GM21528 (cell line): ENCODE data around the gene CLEC20A.

Experiments
- ATAC-seq: cut with Tn5 transposase; IDR thresholded peaks from one replicate; pipeline ENCODE4 v1.9.1; 2021; ENCODE audit warnings: mild to moderate bottlenecking, moderate library complexity; ENCODE audit not compliant: unreplicated experiment, low FRiP score

The CLEC20A gene

GRCh38 chr1:178500936-178501554 lies 4.3 kb upstream of the CLEC20A start:
- no peak for ATAC-seq

- ATAC-seq = no peak
These were observed 3.5 kb upstream of the CLEC20A start for GRCh38 chr1:178500091-178500770.

- no peak for ATAC-seq
These were observed 2.3 kb upstream of the CLEC20A start for GRCh38 chr1:178498896-178499675.

- no peak for ATAC-seq
These were observed 1.2 kb upstream of the CLEC20A start for GRCh38 chr1:178497903-178498478.

- no peak for ATAC-seq
These were observed 889 bp downstream of the CLEC20A start for GRCh38 chr1:178495741-178496409.

- no peak for ATAC-seq
These were observed 1.6 kb downstream of the CLEC20A start for GRCh38 chr1:178495158-178495557.

GRCh38 chr1:178494569-178494971 lies 2.2 kb downstream of the CLEC20A start:
- no peak for ATAC-seq

GRCh38 chr1:178493301-178493741 lies 3.4 kb downstream of the CLEC20A start:
- no peak for ATAC-seq

GRCh38 chr1:178492341-178492740 lies 4.4 kb downstream of the CLEC20A start:
- no peak for ATAC-seq

GRCh38 chr1:178491721-178492120 lies 5.0 kb downstream of the CLEC20A start:
- no peak for ATAC-seq

- ATAC-seq = no peak
These were observed 5.8 kb downstream of the CLEC20A start for GRCh38 chr1:178490967-178491366.

GRCh38 chr1:178490136-178490535 lies 6.6 kb downstream of the CLEC20A start:
- no peak for ATAC-seq

- ATAC-seq = no peak
These were observed 7.4 kb downstream of the CLEC20A start for GRCh38 chr1:178489399-178489798.

- no peak for ATAC-seq
These were observed 8.4 kb downstream of the CLEC20A start for GRCh38 chr1:178488393-178488792.

GRCh38 chr1:178487070-178487615 lies 9.6 kb downstream of the CLEC20A start:
- no peak for ATAC-seq

- no peak for ATAC-seq
These were observed 10.4 kb downstream of the CLEC20A start for GRCh38 chr1:178486100-178487069.

GRCh38 chr1:178485541-178485981 lies 11.2 kb downstream of the CLEC20A start:
- no peak for ATAC-seq

GRCh38 chr1:178484698-178485225 lies 12.0 kb downstream of the CLEC20A start:
- ATAC-seq = no peak
